Progenitor cell of endocrine pancreas (in vitro differentiated cells): Measurements from ENCODE around the gene CDH16. TPM values are rescaled to one million over a fixed set of nuclear protein-coding genes. Genes with fewer than 3 reads are reported as not detected.

Experiments
- DNase-seq: peaks from one replicate; pipeline ENCODE4 v3.0.0; 2021; ENCODE audit warnings: low spot score; ENCODE audit not compliant: unreplicated experiment
- H3K27ac Mint-ChIP-seq: 2 replicates; pipeline ENCODE4 v1.8.0; 2021; ENCODE audit warnings: mild to moderate bottlenecking, moderate library complexity, mixed read lengths
- H3K27me3 Mint-ChIP-seq: 2 replicates; pipeline ENCODE4 v1.8.0; 2021; ENCODE audit warnings: mixed read lengths
- H3K36me3 Mint-ChIP-seq: 2 replicates; pipeline ENCODE4 v1.8.0; 2022; ENCODE audit warnings: mixed read lengths; ENCODE audit not compliant: insufficient read depth
- H3K4me1 Mint-ChIP-seq: 2 replicates; pipeline ENCODE4 v1.8.0; 2021; ENCODE audit warnings: low read depth, mixed read lengths
- H3K4me3 Mint-ChIP-seq: 2 replicates; pipeline ENCODE4 v1.8.0; 2021; ENCODE audit warnings: low read depth, mild to moderate bottlenecking, moderate library complexity, mixed read lengths
- H3K9me3 Mint-ChIP-seq: 2 replicates; pipeline ENCODE4 v1.8.0; 2021; ENCODE audit warnings: low read depth, mixed read lengths
- total RNA-seq: library from RNA; stranded (reverse); gene quantifications from 2 replicates; pipeline ENCODE4 v1.2.1, GENCODE V29; 2021
- TF ChIP-seq, protein P1 (sequence below): fragments of 200-600 bp; sonication (generic); IDR thresholded peaks from one replicate; pipeline ENCODE4 v1.5.0; 2021; ENCODE audit warnings: antibody characterized with exemption, mild to moderate bottlenecking; ENCODE audit not compliant: unreplicated experiment

The CDH16 gene
- total RNA-seq, 1 donor from 2014 or later = not detected

GRCh38 chr16:66928702-66929388 lies 10.2 kb upstream of the CDH16 start:
- TF ChIP-seq, protein P1, sequence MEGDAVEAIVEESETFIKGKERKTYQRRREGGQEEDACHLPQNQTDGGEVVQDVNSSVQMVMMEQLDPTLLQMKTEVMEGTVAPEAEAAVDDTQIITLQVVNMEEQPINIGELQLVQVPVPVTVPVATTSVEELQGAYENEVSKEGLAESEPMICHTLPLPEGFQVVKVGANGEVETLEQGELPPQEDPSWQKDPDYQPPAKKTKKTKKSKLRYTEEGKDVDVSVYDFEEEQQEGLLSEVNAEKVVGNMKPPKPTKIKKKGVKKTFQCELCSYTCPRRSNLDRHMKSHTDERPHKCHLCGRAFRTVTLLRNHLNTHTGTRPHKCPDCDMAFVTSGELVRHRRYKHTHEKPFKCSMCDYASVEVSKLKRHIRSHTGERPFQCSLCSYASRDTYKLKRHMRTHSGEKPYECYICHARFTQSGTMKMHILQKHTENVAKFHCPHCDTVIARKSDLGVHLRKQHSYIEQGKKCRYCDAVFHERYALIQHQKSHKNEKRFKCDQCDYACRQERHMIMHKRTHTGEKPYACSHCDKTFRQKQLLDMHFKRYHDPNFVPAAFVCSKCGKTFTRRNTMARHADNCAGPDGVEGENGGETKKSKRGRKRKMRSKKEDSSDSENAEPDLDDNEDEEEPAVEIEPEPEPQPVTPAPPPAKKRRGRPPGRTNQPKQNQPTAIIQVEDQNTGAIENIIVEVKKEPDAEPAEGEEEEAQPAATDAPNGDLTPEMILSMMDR = peak; percentile 30
- Mint-ChIP-seq H3K36me3 (no peaks in the 10 kb centered on the region), H3K4me1 (peaks cover 11% of the 10 kb centered on the region), H3K9me3 (no peaks in the 10 kb centered on the region), H3K27ac (no peak overlapping the region), H3K4me3 (no peak overlapping the region), H3K27me3 (peaks cover 38% of the 10 kb centered on the region)
- DNase-seq = no peak

DNA sequence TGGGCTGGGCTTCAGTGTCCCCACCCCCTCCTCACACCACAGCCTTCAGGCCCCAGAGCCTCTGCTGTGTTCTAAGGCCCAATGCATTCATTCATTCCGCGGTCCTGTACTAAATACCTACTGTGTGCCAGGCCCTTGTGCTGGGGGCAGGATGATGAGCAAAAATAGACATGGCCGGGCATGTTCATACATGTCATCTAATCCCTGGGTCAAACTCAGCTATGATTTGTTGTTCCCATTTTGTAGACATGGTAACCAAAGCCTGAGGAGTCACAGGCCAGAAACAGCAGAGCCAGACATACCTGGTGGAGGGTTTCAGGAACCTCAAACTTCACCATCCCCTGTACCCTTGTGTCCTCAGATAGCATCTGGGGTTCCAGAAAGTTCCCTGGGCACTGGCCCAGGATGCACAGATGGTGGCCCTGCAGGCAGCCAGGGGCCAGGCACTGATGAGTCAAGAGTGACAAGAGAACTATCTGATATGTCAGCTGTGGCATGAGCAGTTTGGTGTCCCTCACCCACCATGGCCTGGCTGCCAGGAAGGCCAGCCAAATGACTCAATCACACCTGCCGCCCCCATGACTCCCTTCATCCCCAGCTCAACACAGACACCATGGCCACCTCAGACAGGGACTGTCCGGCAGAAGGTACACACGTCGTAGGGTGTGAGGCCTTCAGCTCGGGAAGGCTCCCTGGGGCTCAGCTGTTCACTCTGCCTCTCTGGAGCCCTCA lies 9.4 kb upstream of the CDH16 start:
- no peak overlapping the region for H3K4me3 Mint-ChIP-seq
- peaks cover 45% of the 10 kb centered on the region for H3K27me3 Mint-ChIP-seq
- peaks cover 3% of the 10 kb centered on the region for H3K4me1 Mint-ChIP-seq
- no peak overlapping the region for H3K27ac Mint-ChIP-seq
- no peaks in the 10 kb centered on the region for H3K36me3 Mint-ChIP-seq
- TF ChIP-seq, protein P1 = no peak
- no peak for DNase-seq
- no peaks in the 10 kb centered on the region for H3K9me3 Mint-ChIP-seq

- Mint-ChIP-seq H3K4me3 (no peak overlapping the region), H3K27me3 (peaks cover 52% of the 10 kb centered on the region), H3K36me3 (no peaks in the 10 kb centered on the region), H3K4me1 (no peaks in the 10 kb centered on the region), H3K27ac (no peak overlapping the region), H3K9me3 (no peaks in the 10 kb centered on the region)
- TF ChIP-seq, protein P1 = no peak
- DNase-seq = no peak
Measured at GRCh38 chr16:66926961-66927436, 8.3 kb upstream of the CDH16 start.

GRCh38 chr16:66926171-66926947 lies 7.7 kb upstream of the CDH16 start:
- Mint-ChIP-seq H3K27me3 (peaks cover 54% of the 10 kb centered on the region), H3K36me3 (no peaks in the 10 kb centered on the region), H3K4me1 (no peaks in the 10 kb centered on the region), H3K27ac (no peak overlapping the region), H3K9me3 (no peaks in the 10 kb centered on the region), H3K4me3 (no peak overlapping the region)
- TF ChIP-seq, protein P1 = no peak
- no peak for DNase-seq

GRCh38 chr16:66925322-66925840 lies 6.7 kb upstream of the CDH16 start, which contains the start of gene RRAD:
Gene RRAD (minus strand): TSS chr16:66925535. CDS start chr16:66925179, 356 bp downstream.
- no peak for DNase-seq
- H3K4me3 Mint-ChIP-seq = peak within 1 kb of the TSS; percentile 41
- no peaks in the 10 kb centered on the region for H3K4me1 Mint-ChIP-seq
- peaks cover 63% of the 10 kb centered on the region for H3K27me3 Mint-ChIP-seq
- TF ChIP-seq, protein P1 = no peak
- no peaks in the 10 kb centered on the region for H3K36me3 Mint-ChIP-seq
- no peak within 1 kb of the TSS for H3K27ac Mint-ChIP-seq
- no peaks in the 10 kb centered on the region for H3K9me3 Mint-ChIP-seq
